HepG2 (cell line): ENCODE data around the gene ZNF865. TPM values are rescaled to one million over a fixed set of nuclear protein-coding genes. Genes with fewer than 3 reads are reported as not detected.

ENCODE experiments used
- ASH2L ChIP-seq: fragments of 300-600, 200-600 bp; sonication (generic); IDR thresholded peaks from 2 replicates; pipeline ENCODE4 v1.7.0; 2017; ENCODE audit warnings: low read depth, mild to moderate bottlenecking, moderate library complexity, mixed read lengths, low read length; ENCODE audit not compliant: insufficient read length
- ATF4 ChIP-seq, 2 experiments: fragments of 450-650 bp in 1 of 2; sonication (generic) in 1 of 2; formaldehyde crosslinking; IDR thresholded peaks; 2 replicates each; pipeline versions ENCODE4 v1.5.0 to v1.8.0; 2020 to 2022; ENCODE audit warnings: mild to moderate bottlenecking in 1 of 2, missing genetic modification reagents in 1 of 2
- FOSL2 ChIP-seq: sonication (generic); formaldehyde crosslinking; IDR thresholded peaks from 2 replicates; pipeline ENCODE4 v1.4.0; 2020; ENCODE audit warnings: missing genetic modification reagents
- FOXK2 ChIP-seq: fragments of 450-650 bp; IDR thresholded peaks from 2 replicates; pipeline ENCODE4 v1.6.1; 2016
- GATAD1 ChIP-seq: IDR thresholded peaks from 2 replicates; pipeline ENCODE4 v1.6.1; 2016; ENCODE audit warnings: missing genetic modification reagents, missing compliant biosample characterization
- HNRNPH1 ChIP-seq: fragments of 200-400 bp; formaldehyde crosslinking; optimal IDR thresholded peaks from 2 replicates; pipeline ENCODE3; 2017; ENCODE audit warnings: mild to moderate bottlenecking, low read depth, low read length
- MAX ChIP-seq: IDR thresholded peaks from 2 replicates; pipeline ENCODE4 v1.6.1; 2012; ENCODE audit warnings: inconsistent platforms
- NAIF1 ChIP-seq: sonication (generic); formaldehyde crosslinking; IDR thresholded peaks from 2 replicates; pipeline ENCODE4 v1.5.0; 2020; ENCODE audit warnings: mild to moderate bottlenecking, missing genetic modification reagents, borderline replicate concordance
- POLR2A ChIP-seq, 2 experiments: IDR thresholded peaks; 2 replicates each; pipeline ENCODE4 v1.6.1; 2011; ENCODE audit warnings: low read depth in 2 of 2, low read length in 2 of 2, mild to moderate bottlenecking in 1 of 2, moderate library complexity in 1 of 2; ENCODE audit not compliant: insufficient read depth in 1 of 2
- SAP130 ChIP-seq: IDR thresholded peaks from 2 replicates; pipeline ENCODE4 v1.6.1; 2016; ENCODE audit warnings: low read depth
- SMYD3 ChIP-seq: sonication (generic); formaldehyde crosslinking; IDR thresholded peaks from 2 replicates; pipeline ENCODE4 v1.8.1; 2023; ENCODE audit warnings: mild to moderate bottlenecking, missing genetic modification reagents
- TAF1 ChIP-seq: sonication (generic); formaldehyde crosslinking; IDR thresholded peaks from 2 replicates; pipeline ENCODE4 v1.4.0; 2020; ENCODE audit warnings: missing genetic modification reagents
- TEAD3 ChIP-seq: optimal IDR thresholded peaks from 2 replicates; pipeline ENCODE3; 2016; ENCODE audit warnings: borderline replicate concordance
- TMF1 ChIP-seq: sonication (generic); formaldehyde crosslinking; IDR thresholded peaks from 2 replicates; pipeline ENCODE4 v1.8.1; 2022; ENCODE audit warnings: low read depth, missing genetic modification reagents
- ZHX1 ChIP-seq: sonication (generic); formaldehyde crosslinking; IDR thresholded peaks from 2 replicates; pipeline ENCODE4 v1.8.1; 2022; ENCODE audit warnings: low read depth, mild to moderate bottlenecking, missing genetic modification reagents
- ZNF225 ChIP-seq: sonication (generic); formaldehyde crosslinking; IDR thresholded peaks from 2 replicates; pipeline ENCODE4 v1.4.0; 2020; ENCODE audit warnings: mild to moderate bottlenecking, missing genetic modification reagents
- ZNF382 ChIP-seq: sonication (generic); formaldehyde crosslinking; IDR thresholded peaks from 2 replicates; pipeline ENCODE4 v1.5.0; 2020; ENCODE audit warnings: missing genetic modification reagents, mild to moderate bottlenecking, borderline replicate concordance
- ZNF432 ChIP-seq: sonication (generic); formaldehyde crosslinking; IDR thresholded peaks from 2 replicates; pipeline ENCODE4 v1.5.0; 2020; ENCODE audit warnings: missing genetic modification reagents, mild to moderate bottlenecking, borderline replicate concordance
- ZNF549 ChIP-seq: sonication (generic); formaldehyde crosslinking; IDR thresholded peaks from 2 replicates; pipeline ENCODE4 v1.5.0; 2020; ENCODE audit warnings: missing genetic modification reagents
- ZNF766 ChIP-seq: sonication (generic); formaldehyde crosslinking; IDR thresholded peaks from 2 replicates; pipeline ENCODE4 v1.5.0; 2020; ENCODE audit warnings: missing genetic modification reagents, borderline replicate concordance
- polyA plus RNA-seq, 8 experiments: library from polyadenylated mRNA; depleted of rRNA in 3 of 8; stranded (reverse) in 7 of 8; unstranded in 1 of 8; fragments of >200 nt; fragmentation: Illumina TruSeq in 4 of 8; extraction: Trizol in 4 of 8; gene quantifications; 2 replicates each; pipeline versions ENCODE4 v1.2.1 to v1.2.3, GENCODE V29; 2011 to 2016; ENCODE audit warnings: low read depth in 4 of 8, missing spikeins in 1 of 8, mixed read lengths in 1 of 8; ENCODE audit not compliant: insufficient read depth in 1 of 8
- total RNA-seq, 5 experiments: library from RNA; depleted of rRNA; stranded (reverse); fragments of >200 nt; fragmentation: Illumina TruSeq; extraction: Trizol; gene quantifications; 2 replicates each; pipeline ENCODE4 v1.2.3, GENCODE V29; 2016; ENCODE audit warnings: low read depth in 1 of 5
- TF ChIP-seq, protein P1 (sequence below): conservative IDR thresholded peaks from 2 replicates; pipeline ENCODE4 v1.6.1; 2018; ENCODE audit warnings: missing genetic modification reagents
- TF ChIP-seq, protein P2 (sequence below): sonication (generic); formaldehyde crosslinking; IDR thresholded peaks from 2 replicates; pipeline ENCODE4 v1.5.1; 2020; ENCODE audit warnings: missing genetic modification reagents, mild to moderate bottlenecking, borderline replicate concordance
- TF ChIP-seq, protein P3 (sequence below): IDR thresholded peaks from 2 replicates; pipeline ENCODE4 v1.6.1; 2018; ENCODE audit warnings: missing genetic modification reagents

Gene ZNF865
- total and polyA plus RNA-seq, 2 of the 13 experiments (the other 11 are each of a cell fraction or from before 2014, with no cell fraction given): 0.93 to 1.0 TPM

DNA sequence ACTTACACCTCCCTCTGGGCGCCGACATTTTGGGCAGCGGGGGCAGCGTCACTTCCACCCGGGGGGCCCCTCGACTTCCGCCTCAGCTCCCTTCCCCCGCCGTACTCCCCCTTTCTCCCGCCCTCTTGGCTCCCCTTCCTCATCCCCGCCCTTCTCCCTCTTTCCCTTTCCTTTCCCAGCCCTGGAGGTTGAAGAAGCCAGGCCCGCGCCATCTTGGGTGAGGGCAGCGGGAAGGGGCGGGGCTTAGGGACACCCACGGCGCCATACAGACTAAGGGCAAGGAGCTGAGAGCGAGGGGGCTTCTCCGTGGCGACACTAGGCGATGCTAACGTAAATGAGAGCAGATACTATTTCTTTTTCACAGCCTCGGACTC, 6.0 kb upstream of the ZNF865 start, which contains the start of gene FIZ1 (continued):
- peak; percentile 41; the same call in 1 of the 2 replicates for TF ChIP-seq ZHX1
- TF ChIP-seq GATAD1 (CRISPR knock-in tag): peak; percentile 90
- TF ChIP-seq SMYD3 (CRISPR knock-in tag): no peak
- TF ChIP-seq TMF1 (CRISPR knock-in tag): no peak
- no peak for TF ChIP-seq ZNF432
- no peak for TF ChIP-seq ZNF766 (CRISPR knock-in tag)
- TF ChIP-seq POLR2A (IDR thresholded peaks at IDR 0.05; ENCODE audit: insufficient read depth in 1 of 2, low read depth in 2 of 2, low read length in 2 of 2): no peak
- no peak for TF ChIP-seq ASH2L
- TF ChIP-seq TEAD3 (CRISPR knock-in tag): no peak
- TF ChIP-seq SAP130: peak; percentile 53
- TF ChIP-seq FOXK2: no peak
- TF ChIP-seq MAX: peak; percentile 0; the same call in 1 of the 2 replicates
- TF ChIP-seq, protein P1, sequence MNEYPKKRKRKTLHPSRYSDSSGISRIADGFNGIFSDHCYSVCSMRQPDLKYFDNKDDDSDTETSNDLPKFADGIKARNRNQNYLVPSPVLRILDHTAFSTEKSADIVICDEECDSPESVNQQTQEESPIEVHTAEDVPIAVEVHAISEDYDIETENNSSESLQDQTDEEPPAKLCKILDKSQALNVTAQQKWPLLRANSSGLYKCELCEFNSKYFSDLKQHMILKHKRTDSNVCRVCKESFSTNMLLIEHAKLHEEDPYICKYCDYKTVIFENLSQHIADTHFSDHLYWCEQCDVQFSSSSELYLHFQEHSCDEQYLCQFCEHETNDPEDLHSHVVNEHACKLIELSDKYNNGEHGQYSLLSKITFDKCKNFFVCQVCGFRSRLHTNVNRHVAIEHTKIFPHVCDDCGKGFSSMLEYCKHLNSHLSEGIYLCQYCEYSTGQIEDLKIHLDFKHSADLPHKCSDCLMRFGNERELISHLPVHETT (CRISPR knock-in tag): peak; percentile 79; the same call in 1 of the 2 replicates
- no peak for TF ChIP-seq HNRNPH1
- TF ChIP-seq ZNF382: no peak
- peak; percentile 34; the same call in 1 of the 2 replicates for TF ChIP-seq FOSL2
- peak; percentile 77 for TF ChIP-seq TAF1 (CRISPR knock-in tag)
- TF ChIP-seq ZNF549 (CRISPR knock-in tag): no peak
- TF ChIP-seq, protein P2, sequence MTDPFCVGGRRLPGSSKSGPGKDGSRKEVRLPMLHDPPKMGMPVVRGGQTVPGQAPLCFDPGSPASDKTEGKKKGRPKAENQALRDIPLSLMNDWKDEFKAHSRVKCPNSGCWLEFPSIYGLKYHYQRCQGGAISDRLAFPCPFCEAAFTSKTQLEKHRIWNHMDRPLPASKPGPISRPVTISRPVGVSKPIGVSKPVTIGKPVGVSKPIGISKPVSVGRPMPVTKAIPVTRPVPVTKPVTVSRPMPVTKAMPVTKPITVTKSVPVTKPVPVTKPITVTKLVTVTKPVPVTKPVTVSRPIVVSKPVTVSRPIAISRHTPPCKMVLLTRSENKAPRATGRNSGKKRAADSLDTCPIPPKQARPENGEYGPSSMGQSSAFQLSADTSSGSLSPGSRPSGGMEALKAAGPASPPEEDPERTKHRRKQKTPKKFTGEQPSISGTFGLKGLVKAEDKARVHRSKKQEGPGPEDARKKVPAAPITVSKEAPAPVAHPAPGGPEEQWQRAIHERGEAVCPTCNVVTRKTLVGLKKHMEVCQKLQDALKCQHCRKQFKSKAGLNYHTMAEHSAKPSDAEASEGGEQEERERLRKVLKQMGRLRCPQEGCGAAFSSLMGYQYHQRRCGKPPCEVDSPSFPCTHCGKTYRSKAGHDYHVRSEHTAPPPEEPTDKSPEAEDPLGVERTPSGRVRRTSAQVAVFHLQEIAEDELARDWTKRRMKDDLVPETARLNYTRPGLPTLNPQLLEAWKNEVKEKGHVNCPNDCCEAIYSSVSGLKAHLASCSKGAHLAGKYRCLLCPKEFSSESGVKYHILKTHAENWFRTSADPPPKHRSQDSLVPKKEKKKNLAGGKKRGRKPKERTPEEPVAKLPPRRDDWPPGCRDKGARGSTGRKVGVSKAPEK: no peak
- TF ChIP-seq ATF4 (CRISPR knock-in tag; IDR thresholded peaks at IDR 0.05): 0 out of 4 replicates have a peak, but pooled peaks of 1 of the 2 experiments have one; percentile 51
- TF ChIP-seq ZNF225 (CRISPR knock-in tag): no peak
- TF ChIP-seq, protein P3, sequence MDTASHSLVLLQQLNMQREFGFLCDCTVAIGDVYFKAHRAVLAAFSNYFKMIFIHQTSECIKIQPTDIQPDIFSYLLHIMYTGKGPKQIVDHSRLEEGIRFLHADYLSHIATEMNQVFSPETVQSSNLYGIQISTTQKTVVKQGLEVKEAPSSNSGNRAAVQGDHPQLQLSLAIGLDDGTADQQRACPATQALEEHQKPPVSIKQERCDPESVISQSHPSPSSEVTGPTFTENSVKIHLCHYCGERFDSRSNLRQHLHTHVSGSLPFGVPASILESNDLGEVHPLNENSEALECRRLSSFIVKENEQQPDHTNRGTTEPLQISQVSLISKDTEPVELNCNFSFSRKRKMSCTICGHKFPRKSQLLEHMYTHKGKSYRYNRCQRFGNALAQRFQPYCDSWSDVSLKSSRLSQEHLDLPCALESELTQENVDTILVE (CRISPR knock-in tag): peak; percentile 61; the same call in 1 of the 2 replicates
- TF ChIP-seq NAIF1 (CRISPR knock-in tag): no peak
